SK-N-DZ (cell line): ENCODE data around the gene PAN3.
"Not testable (repeated sequence)": the region's sequence is repeated elsewhere in the genome, so short reads cannot be mapped to it uniquely, and the experiment has no call there.

Experiments
- DNase-seq: peaks from one replicate; pipeline ENCODE4 v3.0.0-alpha.2; 2015; ENCODE audit warnings: low spot score

PAN3 gene

GRCh38 chr13:28131646-28132045, 6.7 kb upstream of the PAN3 start:
- no peak for DNase-seq

- no peak for DNase-seq
These were observed 1.4 kb upstream of the PAN3 start for GRCh38 chr13:28136916-28137315.

DNA sequence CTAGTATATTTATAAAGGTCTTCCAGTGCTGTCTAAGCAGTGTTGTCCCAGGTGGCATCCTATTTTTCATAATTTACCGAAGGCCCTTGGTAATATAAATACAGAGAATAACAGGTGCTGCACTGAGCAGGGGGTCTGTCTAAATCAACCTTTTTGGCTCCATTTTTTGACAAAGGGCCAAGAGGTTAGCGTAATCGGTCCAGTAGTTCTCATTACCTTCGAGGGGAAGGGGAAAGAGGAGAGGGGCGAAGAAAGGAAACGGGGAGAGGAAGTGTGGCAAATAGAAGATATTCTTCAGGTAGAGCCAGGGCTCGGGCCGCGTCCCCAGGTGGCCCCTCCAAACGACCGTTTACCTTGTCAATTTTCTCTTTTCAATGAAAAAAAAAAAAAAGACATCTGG, 749 bp upstream of the PAN3 start:
- DNase-seq: no peak

- DNase-seq: peak; percentile 74
These were observed 568 bp downstream of the PAN3 start for GRCh38 chr13:28138756-28139470.

DNA sequence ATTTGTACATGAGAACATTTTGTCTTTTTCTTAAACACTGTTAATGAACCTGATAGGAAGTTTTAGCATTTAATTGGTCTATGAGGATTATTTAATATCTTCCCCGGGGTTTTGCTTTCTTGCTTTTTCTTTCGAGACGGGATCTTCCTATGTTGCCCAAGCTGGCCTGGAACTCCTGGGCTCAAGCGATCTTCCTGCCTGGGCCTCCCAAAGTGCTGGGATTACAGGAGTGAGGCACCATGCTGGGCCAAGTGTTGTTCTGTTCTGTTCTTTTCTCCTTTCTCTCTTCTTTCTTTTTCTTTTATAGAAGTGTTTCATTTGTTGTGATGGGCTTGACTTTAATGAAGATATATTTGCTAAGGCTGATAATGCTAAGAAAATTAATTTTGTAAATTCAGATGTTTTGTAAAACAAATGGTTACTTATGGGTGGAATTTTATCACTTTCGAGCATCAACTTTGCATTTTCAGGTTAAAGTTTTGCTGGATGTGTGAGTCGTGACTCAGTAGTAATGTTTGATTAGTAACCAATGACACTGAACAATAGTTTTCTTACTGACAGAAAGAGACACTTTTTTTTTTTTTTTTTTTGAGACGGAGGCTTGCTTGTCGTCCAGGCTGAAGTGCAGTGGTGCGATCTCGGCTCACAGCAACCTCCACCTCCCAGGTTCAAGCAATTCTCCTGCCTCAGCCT, 2.2 kb downstream of the PAN3 start:
- DNase-seq: no peak

DNA sequence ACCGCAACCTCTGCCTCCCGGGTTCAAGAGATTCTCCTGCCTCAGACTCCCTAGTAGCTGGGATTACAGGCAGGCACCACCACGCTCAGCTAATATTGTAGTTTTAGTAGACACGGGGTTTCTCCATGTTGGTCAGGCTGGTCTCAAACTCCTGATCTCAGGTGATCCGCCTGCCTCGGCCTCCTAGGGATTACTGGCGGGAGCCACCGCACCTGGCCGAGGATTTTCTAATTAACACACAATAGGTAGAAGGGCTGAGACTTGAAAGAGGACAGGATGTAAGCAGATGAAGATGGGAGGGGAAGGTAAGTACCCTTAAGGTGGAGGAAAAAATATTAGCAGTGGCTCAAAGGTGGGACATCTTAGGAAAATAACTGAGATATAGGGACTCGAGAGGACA, 3.2 kb downstream of the PAN3 start:
- DNase-seq: not testable (repeated sequence)

DNA sequence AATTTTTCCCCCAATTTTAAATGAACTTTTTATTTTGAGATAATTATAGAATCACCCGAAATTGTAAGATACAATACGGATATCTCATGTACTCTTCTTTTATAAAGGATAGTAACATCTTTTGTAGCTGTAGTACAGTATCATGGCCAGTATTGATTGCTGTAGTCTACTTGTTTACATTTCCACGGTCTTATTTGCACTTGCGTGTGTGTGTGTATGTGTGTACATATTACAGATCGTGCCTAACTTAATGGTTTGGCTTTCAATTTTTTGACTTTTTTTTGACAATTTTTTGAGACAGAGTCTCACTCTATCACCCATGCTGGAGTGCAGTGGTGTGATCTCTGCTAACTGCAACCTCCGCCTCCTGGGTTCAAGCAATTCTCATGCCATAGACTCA, 6.7 kb downstream of the PAN3 start:
- no peak for DNase-seq

- DNase-seq: no peak
These were observed 9.2 kb downstream of the PAN3 start for GRCh38 chr13:28147495-28147894.

- DNase-seq: no peak
These were observed 20.7 kb downstream of the PAN3 start for GRCh38 chr13:28159057-28159456.

- no peak for DNase-seq
These were observed 23.0 kb downstream of the PAN3 start for GRCh38 chr13:28161370-28161769.

DNA sequence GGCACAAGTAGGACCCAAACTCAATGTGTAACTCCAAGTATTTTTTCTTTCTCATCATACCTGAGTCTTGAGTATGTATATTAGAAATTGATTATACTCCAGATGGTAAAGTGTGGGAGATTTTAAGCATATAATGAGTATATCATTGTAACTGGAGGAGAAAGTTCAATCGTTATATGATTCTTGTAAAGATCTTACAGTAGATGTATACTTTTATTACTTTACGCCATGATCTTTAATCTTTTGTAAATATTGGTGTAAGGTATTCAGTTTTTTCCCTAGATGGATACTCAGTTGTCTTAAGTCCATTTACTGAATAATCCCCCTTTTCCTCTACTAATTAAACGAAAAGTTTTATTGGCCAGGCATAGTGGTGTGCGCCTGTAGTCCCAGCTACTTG, 25.2 kb downstream of the PAN3 start:
- no peak for DNase-seq

DNA sequence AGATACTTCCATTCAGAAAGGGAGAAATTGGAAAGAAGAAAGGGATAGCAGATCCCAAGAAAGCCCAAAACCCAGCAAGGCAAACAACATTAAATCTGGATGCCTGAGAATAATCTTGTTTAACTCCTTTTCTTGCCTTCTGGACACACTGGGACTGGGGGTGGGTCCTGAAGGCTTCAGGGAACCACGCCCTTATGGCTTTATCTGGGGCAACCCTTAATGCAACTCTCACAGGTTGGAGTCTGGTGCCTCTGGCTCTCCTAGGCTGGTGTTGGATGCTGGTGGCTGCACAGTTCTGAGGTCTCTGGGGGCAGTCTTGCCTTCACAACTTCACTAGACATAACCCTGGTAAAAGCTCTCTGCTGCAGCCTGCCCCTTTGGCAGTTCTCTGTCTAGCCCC, 27.9 kb downstream of the PAN3 start:
- no peak for DNase-seq

DNA sequence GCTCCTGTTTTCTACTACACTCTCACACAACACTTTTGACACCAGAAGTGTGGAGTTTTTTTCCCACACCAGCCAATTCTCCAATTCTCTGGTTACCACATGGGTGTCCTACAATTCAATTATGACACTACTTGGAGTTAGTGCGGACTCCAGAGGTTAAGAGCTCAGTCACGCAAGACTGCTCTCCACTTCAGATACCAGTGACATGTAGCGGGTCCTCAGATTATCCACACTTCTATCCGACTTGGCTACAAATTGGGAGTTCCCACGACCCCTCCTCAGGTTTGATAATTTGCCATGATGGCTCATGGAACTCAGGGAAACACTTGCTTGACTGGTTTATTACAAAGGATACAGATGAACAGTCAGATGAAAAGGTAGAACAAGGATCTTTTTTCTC, 32.9 kb downstream of the PAN3 start:
- DNase-seq: peak; percentile 1

DNA sequence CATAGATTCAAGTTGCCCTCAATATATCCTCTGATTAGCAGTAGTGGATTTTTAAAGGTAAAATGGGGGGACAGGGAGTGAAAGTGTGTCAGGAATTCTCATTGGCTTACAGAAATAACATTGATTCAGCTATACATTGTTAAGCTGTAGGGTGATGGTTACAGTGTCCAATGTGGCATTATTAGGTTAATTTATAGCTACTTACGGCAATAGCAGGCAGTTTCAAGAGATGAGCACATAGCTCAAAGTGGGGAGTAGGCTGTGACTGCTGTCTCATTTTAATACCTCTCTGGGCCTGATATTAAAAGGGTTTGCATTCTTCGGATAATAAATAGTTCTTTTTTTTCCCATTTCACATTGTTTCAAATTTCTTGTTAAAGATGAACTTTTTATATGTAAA, 34.6 kb downstream of the PAN3 start:
- no peak for DNase-seq

DNA sequence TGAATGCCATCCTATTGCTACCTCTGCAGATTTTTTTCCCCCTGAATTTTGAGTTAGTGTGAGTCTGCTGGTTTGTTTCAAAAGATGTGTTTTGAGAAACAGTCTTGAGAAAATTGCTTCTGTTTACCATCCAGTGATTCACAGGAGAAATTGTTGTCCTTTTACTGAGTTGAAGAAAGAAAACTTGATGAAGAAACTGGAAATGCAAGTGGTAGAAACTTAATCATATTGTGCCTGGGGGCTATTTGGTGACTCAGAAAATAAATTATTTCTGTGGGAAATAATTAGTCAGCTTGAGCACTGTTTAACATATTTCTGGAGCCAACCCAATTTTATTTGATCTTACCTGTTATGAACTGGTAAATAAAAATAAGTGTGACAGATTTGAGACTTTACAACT, 35.4 kb downstream of the PAN3 start:
- no peak for DNase-seq

DNA sequence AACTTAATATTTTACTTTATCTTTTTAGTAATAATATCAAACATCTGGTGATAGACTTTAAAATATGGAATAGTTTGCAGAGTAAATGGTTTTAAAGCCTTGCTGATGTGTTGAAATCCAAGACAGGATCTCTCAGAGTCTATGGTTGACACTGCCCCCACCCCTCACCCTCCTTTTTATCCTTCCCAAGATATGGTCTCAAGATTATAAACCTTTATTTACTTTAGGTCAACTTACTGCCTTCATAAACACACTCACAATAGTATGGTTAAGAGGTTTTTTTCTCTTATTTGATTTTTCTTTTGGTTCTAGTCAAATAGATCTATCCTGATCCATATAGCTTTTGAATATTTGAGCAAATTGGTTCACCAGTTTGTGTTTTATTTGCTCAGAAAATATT, 39.0 kb downstream of the PAN3 start:
- DNase-seq: no peak

DNA sequence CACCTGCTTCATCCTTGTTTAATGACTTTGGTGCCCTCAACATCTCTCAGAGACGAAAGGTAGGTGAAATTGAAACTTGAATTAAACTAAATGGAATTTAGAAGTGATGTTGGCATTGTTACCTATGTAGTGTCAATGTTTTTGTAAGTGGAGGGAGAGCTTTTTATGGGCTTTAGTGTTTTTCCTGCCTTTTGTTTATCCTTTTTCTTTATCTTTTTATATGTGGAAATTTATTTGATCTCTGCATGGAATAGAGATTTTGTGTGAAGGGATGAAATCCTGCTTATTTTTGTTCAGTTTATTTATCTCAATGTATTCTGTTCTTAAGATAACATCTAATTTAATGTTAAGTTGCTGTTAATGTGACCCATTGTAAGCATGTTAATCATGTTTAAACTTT, 39.5 kb downstream of the PAN3 start:
- DNase-seq: no peak

GRCh38 chr13:28179974-28180373, 41.6 kb downstream of the PAN3 start:
- DNase-seq: no peak

DNA sequence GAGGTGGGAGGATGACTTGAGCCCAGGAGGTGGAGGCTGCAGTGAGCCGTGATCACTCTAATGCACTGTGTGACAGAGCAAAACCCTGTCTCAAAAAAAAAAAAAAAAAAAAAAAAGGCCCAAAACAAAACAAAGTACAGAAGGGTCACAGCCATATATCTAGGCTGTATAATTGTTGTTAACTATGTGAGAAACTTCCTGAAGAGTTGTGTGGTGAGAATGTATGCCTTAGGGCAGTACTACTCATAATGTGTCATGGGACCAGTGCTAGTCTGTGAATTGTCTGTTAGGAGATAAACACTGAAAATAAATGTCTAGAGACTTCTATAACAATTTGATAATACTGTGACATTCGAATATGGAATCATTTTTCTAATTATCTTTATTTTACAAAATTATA, 43.1 kb downstream of the PAN3 start:
- no peak for DNase-seq

GRCh38 chr13:28185256-28185655, 46.9 kb downstream of the PAN3 start:
- no peak for DNase-seq

- no peak for DNase-seq
These were observed 60.7 kb downstream of the PAN3 start for GRCh38 chr13:28199089-28199488.

GRCh38 chr13:28204043-28204442, 65.7 kb downstream of the PAN3 start:
- no peak for DNase-seq

DNA sequence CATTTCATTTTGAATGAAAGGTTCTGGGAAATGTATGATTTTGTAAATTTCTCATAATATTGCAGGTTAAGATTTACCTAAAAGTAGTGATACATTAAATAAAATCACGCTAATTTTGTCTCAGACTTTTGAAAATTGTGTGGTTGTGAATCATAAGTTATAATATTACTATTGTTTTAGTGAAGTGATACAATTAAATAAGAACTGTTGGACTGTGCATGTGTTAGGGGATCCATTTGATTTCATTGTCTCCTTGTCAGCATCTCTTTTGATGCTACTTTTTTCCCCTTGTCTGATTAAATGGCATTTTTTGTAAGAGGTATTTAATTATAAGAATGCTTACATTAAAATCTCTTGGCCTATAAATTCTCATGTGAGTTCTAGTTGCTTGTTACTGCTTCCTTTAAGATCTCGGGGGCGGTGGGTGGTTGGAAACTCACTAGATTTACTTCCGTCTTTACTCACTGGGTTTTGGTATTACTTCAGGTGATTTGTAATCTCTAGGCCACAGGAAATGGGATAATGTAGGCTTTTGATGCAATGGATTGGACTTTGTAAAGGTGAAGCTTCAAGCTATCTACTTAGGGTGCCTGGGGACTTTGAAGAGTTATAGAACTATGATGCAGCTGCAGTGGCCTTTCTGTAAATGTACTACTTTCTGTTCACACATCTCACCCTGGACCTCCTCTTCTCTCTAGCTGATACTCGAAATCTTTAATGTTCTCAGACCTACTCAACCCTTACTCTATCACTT, 66.5 kb downstream of the PAN3 start:
- no peak for DNase-seq
